DOHH2 (cell line): ENCODE data around the gene ZNF365.

ENCODE experiments used
- H3F3A ChIP-seq: fragments of 200-600 bp; sonication (generic), shearing (Covaris generic); 2 replicates; pipeline ENCODE4 v1.6.0; 2016; ENCODE audit warnings: antibody characterized with exemption, mild to moderate bottlenecking; ENCODE audit not compliant: control insufficient read depth, insufficient read depth
- H3K27ac ChIP-seq: fragments of 200-600 bp; sonication (generic); 2 replicates; pipeline ENCODE4 v1.5.1; 2014; ENCODE audit warnings: low read depth, mild to moderate bottlenecking, low read length, moderate library complexity
- H3K27me3 ChIP-seq: fragments of 200-600 bp; sonication (generic); 2 replicates; pipeline ENCODE4 v1.6.1; 2014; ENCODE audit warnings: mild to moderate bottlenecking, low read length, mixed read lengths; ENCODE audit not compliant: control insufficient read depth
- H3K36me3 ChIP-seq: fragments of 200-600 bp; sonication (generic); 2 replicates; pipeline ENCODE4 v1.6.1; 2014; ENCODE audit warnings: mild to moderate bottlenecking, low read length, moderate library complexity, mixed read lengths; ENCODE audit not compliant: control insufficient read depth
- H3K4me1 ChIP-seq: fragments of 200-600 bp; sonication (generic); 2 replicates; pipeline ENCODE4 v1.6.1; 2014; ENCODE audit warnings: mild to moderate bottlenecking, low read length, mixed read lengths; ENCODE audit not compliant: control insufficient read depth
- H3K4me2 ChIP-seq: fragments of 200-600 bp; sonication (generic); 2 replicates; pipeline ENCODE4 v1.6.0; 2014; ENCODE audit warnings: mild to moderate bottlenecking, low read length, moderate library complexity
- H3K4me3 ChIP-seq: fragments of 200-600 bp; sonication (generic); 2 replicates; pipeline ENCODE4 v1.5.1; 2014; ENCODE audit warnings: mild to moderate bottlenecking, low read length, mixed read lengths
- H3K79me2 ChIP-seq: fragments of 200-600 bp; sonication (generic); 2 replicates; pipeline ENCODE4 v1.6.1; 2014; ENCODE audit warnings: mild to moderate bottlenecking, low read length, mixed read lengths; ENCODE audit not compliant: control insufficient read depth
- H3K9me2 ChIP-seq: fragments of 200-600 bp; sonication (generic); replicated peaks from 2 replicates; pipeline ENCODE4 v1.6.1; 2014; ENCODE audit warnings: mild to moderate bottlenecking, low read length, mixed read lengths; ENCODE audit not compliant: control insufficient read depth
- H3K9me3 ChIP-seq: fragments of 200-600 bp; sonication (generic); 2 replicates; pipeline ENCODE4 v1.6.1; 2014; ENCODE audit warnings: antibody characterized with exemption, low read length, mixed read lengths; ENCODE audit not compliant: control insufficient read depth, insufficient read depth
- H4K20me1 ChIP-seq: fragments of 200-600 bp; sonication (generic); 2 replicates; pipeline ENCODE4 v1.6.0; 2014; ENCODE audit warnings: low read depth, mild to moderate bottlenecking, antibody characterized with exemption, low read length, moderate library complexity; ENCODE audit not compliant: control insufficient read depth, insufficient read depth
- CTCF ChIP-seq: fragments of 200-600 bp; sonication (generic); IDR thresholded peaks from one replicate; pipeline ENCODE4 v1.5.1; 2014; ENCODE audit warnings: antibody characterized with exemption, mild to moderate bottlenecking, low read depth, low read length; ENCODE audit not compliant: poor library complexity, severe bottlenecking
- EZH2phosphoT487 ChIP-seq: fragments of 200-600 bp; sonication (generic); IDR thresholded peaks from 2 replicates; pipeline ENCODE4 v1.6.1; 2017; ENCODE audit warnings: borderline replicate concordance, mild to moderate bottlenecking, antibody characterized with exemption, low read length, moderate library complexity, mixed read lengths

Gene ZNF365

GRCh38 chr10:62380016-62380415 lies 5.8 kb downstream of the ZNF365 start:
- Histone ChIP-seq H3K27ac (no peak overlapping the region), H3K9me3 (no peaks in the 10 kb centered on the region), H3K36me3 (no peaks in the 10 kb centered on the region), H4K20me1 (no peaks in the 10 kb centered on the region), H3K4me2 (no peak overlapping the region), H3K9me2 (no peaks in the 10 kb centered on the region), H3F3A (no peaks in the 10 kb centered on the region), H3K4me3 (no peak overlapping the region), H3K4me1 (no peaks in the 10 kb centered on the region), H3K79me2 (no peaks in the 10 kb centered on the region), H3K27me3 (peaks cover 13% of the 10 kb centered on the region)
- TF ChIP-seq EZH2phosphoT487: no peak

DNA sequence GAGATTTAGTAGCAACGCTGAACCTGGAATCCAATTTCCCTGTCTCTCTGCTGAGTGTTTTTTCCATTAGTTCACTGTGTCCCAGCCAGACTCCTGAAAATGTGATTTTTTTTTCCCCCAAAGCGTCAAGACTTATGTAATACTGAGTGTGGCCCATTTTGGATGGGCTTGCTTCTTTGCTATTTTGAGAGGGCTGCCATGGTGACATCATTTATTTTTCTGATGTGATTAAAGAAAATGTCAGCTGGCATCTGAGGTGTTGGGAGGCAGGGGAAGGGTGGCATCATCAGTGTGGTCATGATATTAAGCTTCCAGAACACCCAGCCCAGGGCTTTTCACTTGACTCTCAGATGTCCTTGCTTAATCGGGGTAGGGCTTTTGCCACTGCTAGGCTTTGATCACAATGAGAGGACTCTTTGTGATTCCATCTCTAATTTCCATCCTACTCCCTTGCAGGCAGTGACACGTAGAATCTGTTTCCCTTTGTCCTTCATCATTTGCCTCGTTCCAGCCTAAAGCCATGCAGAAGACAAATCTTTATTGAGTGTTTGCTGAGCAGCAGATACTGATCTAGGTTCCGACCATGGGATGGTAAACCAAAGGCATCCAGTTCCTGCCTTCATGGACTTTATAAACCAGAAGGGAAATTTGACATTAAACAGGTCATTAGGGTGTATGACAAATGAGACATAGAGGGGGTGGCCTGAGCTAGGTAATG lies 7.4 kb downstream of the ZNF365 start:
- no peaks in the 10 kb centered on the region for H3K36me3 ChIP-seq
- H3K9me3 ChIP-seq: no peaks in the 10 kb centered on the region
- H3K4me3 ChIP-seq: no peak overlapping the region
- no peaks in the 10 kb centered on the region for H3K9me2 ChIP-seq
- no peaks in the 10 kb centered on the region for H3K27me3 ChIP-seq
- no peak overlapping the region for H3K4me2 ChIP-seq
- no peak overlapping the region for H3K27ac ChIP-seq
- no peaks in the 10 kb centered on the region for H3K4me1 ChIP-seq
- TF ChIP-seq EZH2phosphoT487 (no peak), CTCF (no peak)
- H3K79me2 ChIP-seq: no peaks in the 10 kb centered on the region
- H4K20me1 ChIP-seq: no peaks in the 10 kb centered on the region
- no peaks in the 10 kb centered on the region for H3F3A ChIP-seq

DNA sequence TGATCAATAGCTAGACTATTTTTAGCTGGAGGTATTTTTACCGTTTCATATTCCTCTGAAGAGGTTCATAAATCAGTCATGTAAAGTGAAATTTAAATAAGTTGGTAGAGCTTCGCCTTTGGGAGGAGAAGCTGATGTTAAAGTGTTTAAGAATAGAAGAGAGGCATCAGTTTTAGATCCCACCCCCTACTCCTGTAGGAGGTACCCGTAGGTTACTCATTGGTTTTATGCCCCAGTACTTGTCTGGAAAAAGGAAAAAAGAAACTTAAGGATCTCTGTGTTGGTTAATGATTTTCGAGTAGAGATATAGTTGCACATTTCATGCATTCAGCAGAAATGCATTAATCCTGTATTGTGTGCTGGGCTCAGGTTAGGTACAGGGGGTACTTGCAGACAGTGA lies 8.7 kb downstream of the ZNF365 start:
- no peak overlapping the region for H3K4me2 ChIP-seq
- H3K9me3 ChIP-seq: no peaks in the 10 kb centered on the region
- no peaks in the 10 kb centered on the region for H3F3A ChIP-seq
- no peaks in the 10 kb centered on the region for H3K27me3 ChIP-seq
- H3K9me2 ChIP-seq: no peaks in the 10 kb centered on the region
- no peaks in the 10 kb centered on the region for H4K20me1 ChIP-seq
- H3K4me3 ChIP-seq: no peak overlapping the region
- TF ChIP-seq CTCF (no peak), EZH2phosphoT487 (no peak)
- H3K4me1 ChIP-seq: no peaks in the 10 kb centered on the region
- no peak overlapping the region for H3K27ac ChIP-seq
- no peaks in the 10 kb centered on the region for H3K79me2 ChIP-seq
- no peaks in the 10 kb centered on the region for H3K36me3 ChIP-seq

GRCh38 chr10:62384057-62384446 lies 9.9 kb downstream of the ZNF365 start:
- TF ChIP-seq EZH2phosphoT487 (no peak), CTCF (no peak)
- H3K79me2 ChIP-seq: no peaks in the 10 kb centered on the region
- H3K4me3 ChIP-seq: no peak overlapping the region
- no peak overlapping the region for H3K4me2 ChIP-seq
- H3K9me3 ChIP-seq: no peaks in the 10 kb centered on the region
- no peak overlapping the region for H3K27ac ChIP-seq
- no peaks in the 10 kb centered on the region for H3F3A ChIP-seq
- no peaks in the 10 kb centered on the region for H3K9me2 ChIP-seq
- no peaks in the 10 kb centered on the region for H3K27me3 ChIP-seq
- H3K36me3 ChIP-seq: no peaks in the 10 kb centered on the region
- no peaks in the 10 kb centered on the region for H4K20me1 ChIP-seq
- H3K4me1 ChIP-seq: no peaks in the 10 kb centered on the region
